PFSK-1 (cell line): ENCODE results near the gene CD302.

Source experiments
- FOXP2 ChIP-seq: optimal IDR thresholded peaks from 2 replicates; pipeline ENCODE3; 2011; ENCODE audit warnings: borderline replicate concordance, control low read depth, inconsistent platforms; ENCODE audit not compliant: insufficient read depth; ENCODE audit errors: extremely low read length, extremely low read depth
- POLR2AphosphoS5 ChIP-seq: IDR thresholded peaks from 2 replicates; pipeline ENCODE4 v1.6.1; 2012; ENCODE audit warnings: low read depth, mild to moderate bottlenecking, control low read depth, low read length, moderate library complexity
- REST ChIP-seq, 2 experiments: IDR thresholded peaks; 2 replicates each; pipeline versions ENCODE4 v1.6.1 to v1.8.0; 2011 to 2012; ENCODE audit warnings: low read depth in 2 of 2, low read length in 2 of 2, control low read depth in 1 of 2, inconsistent platforms in 1 of 2, mild to moderate bottlenecking in 1 of 2, moderate library complexity in 1 of 2; ENCODE audit not compliant: insufficient read depth in 1 of 2
- SIN3A ChIP-seq: IDR thresholded peaks from 2 replicates; pipeline ENCODE4 v1.6.1; 2012; ENCODE audit warnings: mild to moderate bottlenecking, low read length, moderate library complexity, borderline replicate concordance; ENCODE audit not compliant: insufficient read depth
- TAF1 ChIP-seq: IDR thresholded peaks from 2 replicates; pipeline ENCODE4 v1.6.1; 2012; ENCODE audit warnings: low read length, control low read depth, borderline replicate concordance; ENCODE audit not compliant: insufficient read depth

Gene CD302

GRCh38 chr2:159762075-159762474 lies 35.9 kb downstream of the CD302 start:
- TF ChIP-seq TAF1 (no peak), REST (IDR thresholded peaks at IDR 0.05; ENCODE audit: insufficient read depth in 1 of 2, low read depth in 2 of 2, low read length in 2 of 2) (no peak), POLR2AphosphoS5 (no peak), FOXP2 (no peak), SIN3A (no peak)

GRCh38 chr2:159760326-159760725 lies 37.7 kb downstream of the CD302 start:
- TF ChIP-seq POLR2AphosphoS5 (no peak), TAF1 (no peak), REST (IDR thresholded peaks at IDR 0.05; ENCODE audit: insufficient read depth in 1 of 2, low read depth in 2 of 2, low read length in 2 of 2) (no peak), SIN3A (no peak), FOXP2 (no peak)

GRCh38 chr2:159759577-159759976 lies 38.4 kb downstream of the CD302 start:
- TF ChIP-seq SIN3A (no peak), TAF1 (no peak), REST (IDR thresholded peaks at IDR 0.05; ENCODE audit: insufficient read depth in 1 of 2, low read depth in 2 of 2, low read length in 2 of 2) (no peak), FOXP2 (no peak), POLR2AphosphoS5 (no peak)

- TF ChIP-seq POLR2AphosphoS5 (no peak), FOXP2 (no peak), SIN3A (no peak), REST (IDR thresholded peaks at IDR 0.05; ENCODE audit: insufficient read depth in 1 of 2, low read depth in 2 of 2, low read length in 2 of 2) (no peak), TAF1 (no peak)
Measured at GRCh38 chr2:159758686-159759085, 39.3 kb downstream of the CD302 start.

- TF ChIP-seq SIN3A (no peak), POLR2AphosphoS5 (0 out of 2 replicates have a peak, but pooled peaks have one; percentile 6), FOXP2 (no peak)
Measured at GRCh38 chr2:159758239-159758638, 39.8 kb downstream of the CD302 start.
